ENCODE measurements around the gene ITPR1.

DNA sequence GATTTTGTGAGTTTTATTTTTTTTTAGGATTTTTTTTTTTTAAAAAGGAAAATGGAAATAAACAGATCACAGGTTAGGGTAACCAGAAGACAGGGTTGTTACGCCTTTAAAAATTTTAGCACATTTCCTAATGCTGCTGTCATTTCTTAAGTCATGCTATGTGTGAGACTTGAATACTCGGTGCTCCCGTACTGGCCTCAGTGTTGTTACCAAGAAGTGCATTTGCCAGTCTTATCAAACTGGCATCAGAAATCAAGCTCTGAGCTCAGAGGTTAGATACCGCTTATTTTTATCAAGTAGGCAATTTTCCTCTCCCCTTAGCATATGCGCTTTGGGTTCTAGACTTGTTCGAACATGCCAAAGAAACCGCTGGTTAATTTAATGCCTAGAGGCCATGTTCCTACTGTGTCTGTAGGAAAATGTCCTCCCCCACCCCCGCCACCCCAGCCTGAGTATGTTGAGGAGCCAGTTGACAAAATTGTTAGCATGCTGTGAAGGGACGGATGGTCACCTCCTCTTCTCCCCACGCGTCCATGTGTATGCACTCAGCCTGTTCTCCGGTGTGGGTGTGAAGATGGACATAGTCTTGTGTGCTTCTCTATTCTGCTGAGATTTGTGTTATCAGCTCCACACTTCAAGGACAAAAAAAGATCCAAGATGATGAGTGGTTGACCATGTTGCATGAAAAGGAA lies 88.9 kb downstream of the ITPR1 start:
- no peak for TF ChIP-seq YY1 (IDR thresholded peaks at IDR 0.05; ENCODE audit: insufficient read depth, insufficient read length)
- no peak for TF ChIP-seq ZNF274 (IDR thresholded peaks at IDR 0.05; ENCODE audit: low read depth, low read length)
- no peak for TF ChIP-seq SUZ12 (IDR thresholded peaks at IDR 0.05; ENCODE audit: extremely low read depth, insufficient read depth, insufficient read length)
